Stimulated activated CD4-positive, alpha-beta T cell treated with anti-CD3 and anti-CD28 coated beads, Interleukin-12 subunit alpha, Interleukin-12 subunit beta, amount 100 ng/mL, for 24 hours (primary cell): ENCODE results near the gene SPTY2D1.

Experiments used
- DNase-seq, 2 experiments: peaks; one replicate each; pipeline ENCODE4 v3.0.0-alpha.2; 2020; ENCODE audit warnings: low read depth in 2 of 2

Gene SPTY2D1

GRCh38 chr11:18564149-18564548, 70.0 kb downstream of the SPTY2D1 start:
- no peak for DNase-seq

- DNase-seq = no peak
These were observed 70.9 kb downstream of the SPTY2D1 start for GRCh38 chr11:18563090-18563730.
